GM18909 (cell line): ENCODE data around the gene HCN4.
"Not testable (repeated sequence)": the region's sequence is repeated elsewhere in the genome, so short reads cannot be mapped to it uniquely, and the experiment has no call there.

Experiments used
- ATAC-seq: cut with Tn5 transposase; IDR thresholded peaks from one replicate; pipeline ENCODE4 v1.9.1; 2021; ENCODE audit warnings: mild to moderate bottlenecking; ENCODE audit not compliant: unreplicated experiment, poor library complexity

HCN4 gene

GRCh38 chr15:73368301-73369136 is at the start of gene HCN4:
TSS of gene HCN4 (minus strand) at chr15:73368958. CDS start at chr15:73368270, 688 bp downstream.
- ATAC-seq = no peak

- no peak for ATAC-seq
These were observed 46.1 kb upstream of the HCN4 start for GRCh38 chr15:73414876-73415275.

GRCh38 chr15:73403171-73403570 is 34.4 kb upstream of the HCN4 start:
- no peak for ATAC-seq

- not testable (repeated sequence) for ATAC-seq
These were observed 31.5 kb upstream of the HCN4 start for GRCh38 chr15:73400222-73400621.

- ATAC-seq = no peak
These were observed 30.1 kb upstream of the HCN4 start for GRCh38 chr15:73398861-73399260.

- no peak for ATAC-seq
These were observed 28.7 kb upstream of the HCN4 start for GRCh38 chr15:73397461-73397860.

GRCh38 chr15:73395671-73396070 is 26.9 kb upstream of the HCN4 start:
- no peak for ATAC-seq

DNA sequence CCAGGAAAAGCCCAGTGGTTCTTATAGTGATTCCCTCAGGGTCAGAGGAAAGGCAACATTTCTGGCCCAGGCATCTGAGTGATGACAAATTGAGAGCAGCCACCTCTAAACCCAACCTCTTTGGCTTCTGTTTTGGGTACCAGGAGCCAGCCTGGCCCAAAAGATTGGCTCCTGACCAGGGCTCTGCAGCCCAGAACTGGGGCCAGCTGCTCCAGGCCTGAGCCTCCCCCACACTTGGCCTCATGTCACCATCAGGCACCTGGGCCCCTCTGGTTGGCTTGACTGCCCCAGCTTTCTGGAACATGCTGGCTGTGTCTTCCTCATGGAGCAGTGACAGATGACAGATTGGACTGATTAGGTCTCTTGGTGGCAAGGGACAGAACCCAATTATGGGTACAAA is 26.0 kb upstream of the HCN4 start:
- no peak for ATAC-seq

- ATAC-seq = no peak
These were observed 24.6 kb upstream of the HCN4 start for GRCh38 chr15:73393336-73393735.

DNA sequence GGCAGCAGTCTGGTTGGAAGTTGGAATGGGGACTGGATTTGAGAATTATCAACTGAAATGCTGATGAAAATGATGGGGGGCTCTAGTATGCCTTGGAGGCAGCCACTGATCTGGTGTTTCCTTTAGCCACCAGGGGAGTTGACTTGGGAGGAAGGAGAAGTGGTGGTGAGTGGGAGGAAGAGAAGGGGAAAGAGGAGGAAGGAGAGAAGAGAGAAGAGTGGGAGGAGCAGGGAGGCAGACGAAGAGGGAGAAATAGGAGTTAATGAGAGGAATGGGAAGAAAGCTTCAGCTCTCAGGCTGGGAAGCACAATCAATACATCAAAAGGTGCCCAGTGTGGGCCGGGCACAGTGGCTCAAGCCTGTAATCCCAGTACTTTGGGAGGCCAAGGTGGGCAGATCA is 23.3 kb upstream of the HCN4 start:
- ATAC-seq = no peak

GRCh38 chr15:73391128-73391872 is 22.5 kb upstream of the HCN4 start:
- no peak for ATAC-seq

GRCh38 chr15:73389971-73390544 is 21.3 kb upstream of the HCN4 start:
- no peak for ATAC-seq

DNA sequence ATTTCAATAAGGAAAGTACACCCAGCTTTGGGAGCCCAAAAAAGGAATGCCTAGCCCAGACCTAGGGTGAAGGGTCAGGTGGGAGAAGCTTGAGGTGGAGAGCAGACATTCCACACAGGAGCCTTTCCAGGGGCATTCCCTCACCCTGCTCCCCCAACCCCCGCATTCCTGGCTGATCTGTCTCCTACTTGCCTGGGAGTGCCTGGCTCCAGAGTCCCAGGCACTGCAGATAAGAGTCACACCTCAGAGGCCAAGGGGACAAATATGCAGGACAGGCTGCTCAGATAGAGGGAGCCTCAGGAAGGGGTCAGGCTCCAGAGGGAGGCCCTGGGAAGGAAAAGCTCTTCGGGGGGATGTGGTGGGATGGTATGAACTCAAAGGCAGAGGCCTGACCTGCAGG is 20.8 kb upstream of the HCN4 start:
- no peak for ATAC-seq

DNA sequence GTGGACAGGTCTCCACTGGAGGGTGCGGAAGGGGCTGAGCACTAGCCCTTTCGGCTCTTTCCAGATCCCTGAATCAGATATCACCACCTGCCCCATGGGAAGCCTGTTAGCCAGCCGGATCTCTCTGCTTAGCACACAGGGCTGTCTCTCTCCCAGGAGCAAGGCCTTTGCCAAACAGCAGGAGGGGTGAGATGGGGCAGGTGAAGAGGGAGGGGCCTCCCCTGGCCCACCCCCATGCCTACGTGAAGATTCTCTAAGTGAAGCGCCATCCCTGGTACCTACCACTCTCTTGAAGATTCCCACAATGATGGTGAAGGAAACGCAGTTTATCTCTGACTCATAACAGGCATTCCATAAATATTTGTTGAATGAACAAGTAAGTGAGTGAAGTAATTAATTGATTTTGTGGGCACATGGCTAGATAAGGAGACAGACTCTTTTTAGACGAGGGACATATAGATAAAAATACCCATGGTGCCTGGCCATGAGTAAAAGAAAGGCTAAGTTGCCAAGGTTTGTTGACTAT is 19.6 kb upstream of the HCN4 start:
- ATAC-seq = no peak

- ATAC-seq = no peak
These were observed 18.9 kb upstream of the HCN4 start for GRCh38 chr15:73387507-73388255.

GRCh38 chr15:73386886-73387506 is 18.2 kb upstream of the HCN4 start:
- no peak for ATAC-seq

DNA sequence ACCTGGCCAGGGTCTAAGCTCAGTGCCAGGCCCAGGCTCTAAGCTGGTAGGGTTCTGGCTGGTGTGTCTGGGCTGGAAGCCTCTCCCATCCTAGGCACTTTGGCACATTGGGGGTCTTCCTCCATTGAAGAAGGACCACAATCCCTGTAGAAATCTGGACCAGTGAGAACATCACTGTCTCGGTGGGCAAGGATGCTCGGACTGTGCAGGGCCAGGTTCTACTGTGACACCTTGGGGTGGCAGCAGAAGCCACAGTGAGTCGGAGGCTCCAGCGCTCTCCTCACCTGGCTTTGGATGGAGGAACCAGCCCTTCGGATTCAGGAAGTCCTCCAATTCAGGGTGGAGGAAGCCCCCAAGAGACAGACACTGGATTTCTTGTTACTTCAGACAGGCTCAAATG is 17.5 kb upstream of the HCN4 start:
- no peak for ATAC-seq

DNA sequence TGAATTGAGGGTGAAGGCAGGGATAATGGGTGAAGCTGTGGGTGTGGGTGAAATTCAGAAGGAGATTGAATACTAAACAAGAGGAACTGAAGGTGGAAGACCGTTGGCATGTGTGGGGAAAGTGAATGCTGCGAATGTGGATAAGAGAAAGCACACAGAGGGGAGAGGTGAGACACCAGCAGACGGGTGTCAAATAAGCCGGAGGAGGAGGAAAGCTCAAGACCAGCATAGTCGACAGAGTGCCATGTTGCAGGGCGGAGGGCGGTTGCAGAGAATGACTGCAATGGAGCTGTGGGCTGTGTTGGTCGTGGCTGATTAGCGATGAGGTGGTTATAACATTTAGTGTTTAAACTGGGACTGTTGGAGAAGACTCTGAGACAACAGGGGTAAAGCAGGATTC is 16.4 kb upstream of the HCN4 start:
- ATAC-seq = no peak

DNA sequence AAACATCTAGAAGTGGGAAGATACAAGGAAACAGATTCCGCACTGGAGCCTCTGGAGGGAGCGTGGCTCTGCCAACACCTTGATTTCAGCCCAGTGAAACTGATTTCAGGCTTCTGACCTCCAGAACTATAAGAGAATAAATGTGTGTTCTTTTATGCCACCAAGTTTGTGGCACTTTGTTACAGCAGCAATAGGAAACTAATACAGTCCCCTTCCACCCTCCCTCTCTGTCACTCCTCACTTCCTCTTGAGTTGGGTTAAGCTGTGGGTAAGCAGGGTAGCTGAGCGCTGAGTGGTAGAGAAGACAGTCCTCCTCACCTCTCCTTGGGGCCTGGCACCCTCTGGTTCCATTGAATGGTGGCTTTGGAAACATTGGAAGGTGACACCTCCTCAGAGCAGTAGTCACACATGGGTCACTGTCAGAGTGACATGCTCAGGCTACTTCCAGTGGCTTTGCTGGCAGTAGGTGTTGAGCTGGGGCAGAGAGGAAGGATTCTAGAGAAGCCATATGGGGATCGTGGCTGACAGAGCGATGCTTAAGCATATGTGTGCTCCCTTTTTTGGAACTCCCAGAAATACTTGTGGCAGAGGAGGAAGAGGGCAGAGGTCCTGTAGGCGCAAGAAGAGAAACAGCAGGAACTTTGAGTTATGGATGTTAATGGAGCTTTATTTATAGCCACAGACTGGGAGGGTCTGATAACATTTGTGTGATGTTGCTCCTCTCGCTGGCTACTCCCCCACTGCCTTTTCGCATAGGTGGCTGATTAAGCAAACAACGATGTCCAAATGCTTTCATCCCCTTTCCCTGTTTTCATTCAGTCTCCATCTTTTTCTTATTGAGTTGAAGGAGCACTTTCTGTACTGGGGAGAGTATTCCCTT is 14.8 kb upstream of the HCN4 start:
- no peak for ATAC-seq
